T-cell (primary cell): Measurements from ENCODE around the gene MIDN. TPM values are rescaled to one million over a fixed set of nuclear protein-coding genes. Genes with fewer than 3 reads are reported as not detected.
A peak's percentile ranks its signal among the peaks of the same experiment; 100 is the strongest.

Experiments used
- ATAC-seq, 4 experiments: fragments of 200-7000 bp in 3 of 4; fragments of 150-1000 bp in 1 of 4; cut with Tn5 transposase; replicated peaks in 1 of 4; 1 replicate in 3 of 4; 2 replicates in 1 of 4; pipeline ENCODE4 v1.10.0; 2021; ENCODE audit warnings: moderate library complexity in 3 of 4, mild to moderate bottlenecking in 2 of 4, moderate number of reproducible peaks in 1 of 4
- CTCF ChIA-PET, 2 donors: fragments of 300-600 bp; sonication (Branson Sonifier 250); formaldehyde crosslinking; loops; one replicate each; lab custom pipeline; 2022; ENCODE audit warnings: antibody characterized with exemption in 2 of 2; lab: Charles Lee
- POLR2A ChIA-PET, 2 donors: fragments of 300-600 bp; sonication (Branson Sonifier 250); formaldehyde crosslinking; loops; one replicate each; lab custom pipeline; 2022; ENCODE audit warnings: antibody characterized with exemption in 2 of 2; lab: Charles Lee
- DNase-seq, 35 experiments: peaks; one replicate each; pipeline versions ENCODE4 v3.0.0 to v3.0.0-alpha.2; 2013 to 2023
- H3K27ac ChIP-seq: one replicate; pipeline ENCODE4 v1.5.1; 2013; ENCODE audit warnings: low read length
- H3K27me3 ChIP-seq, 2 experiments: replicated peaks in 1 of 2; 1 replicate in 1 of 2; 2 replicates in 1 of 2; pipeline versions ENCODE4 v1.6.1 to v1.7.0; 2013; ENCODE audit warnings: low read length in 1 of 2, mixed read lengths in 1 of 2; ENCODE audit not compliant: control insufficient read depth in 2 of 2, insufficient read depth in 2 of 2; ENCODE audit errors: extremely low read depth in 1 of 2
- H3K36me3 ChIP-seq, 2 donors: 1 replicate in 1 of 2; 2 replicates in 1 of 2; pipeline versions ENCODE4 v1.6.1 to v1.7.0; 2013; ENCODE audit warnings: low read length in 1 of 2; ENCODE audit not compliant: control insufficient read depth in 2 of 2, insufficient read depth in 1 of 2; ENCODE audit errors: extremely low read depth in 1 of 2
- H3K4me1 ChIP-seq, 2 experiments: 1 replicate in 1 of 2; 2 replicates in 1 of 2; pipeline versions ENCODE4 v1.6.1 to v1.7.0; 2013; ENCODE audit warnings: low read length in 2 of 2, mixed read lengths in 1 of 2; ENCODE audit not compliant: insufficient read depth in 2 of 2, control insufficient read depth in 1 of 2; ENCODE audit errors: extremely low read depth in 1 of 2
- H3K4me3 ChIP-seq, 2 donors: 1 replicate in 1 of 2; 2 replicates in 1 of 2; pipeline versions ENCODE4 v1.5.1 to v1.7.0; 2013; ENCODE audit warnings: mild to moderate bottlenecking in 2 of 2, low read length in 1 of 2, moderate library complexity in 1 of 2; ENCODE audit not compliant: control insufficient read depth in 1 of 2; ENCODE audit errors: extremely low read depth in 1 of 2
- H3K9me3 ChIP-seq: 2 replicates; pipeline ENCODE4 v1.7.0; 2013
- H3K27ac Mint-ChIP-seq, 2 donors: one replicate each; pipeline ENCODE4 v1.8.0; 2020 to 2021; ENCODE audit warnings: mild to moderate bottlenecking in 2 of 2, mixed read lengths in 2 of 2
- H3K27me3 Mint-ChIP-seq, 2 donors: one replicate each; pipeline ENCODE4 v1.8.0; 2021 to 2022; ENCODE audit warnings: mixed read lengths in 2 of 2
- H3K36me3 Mint-ChIP-seq: one replicate; pipeline ENCODE4 v1.8.0; 2021; ENCODE audit warnings: mixed read lengths
- H3K4me1 Mint-ChIP-seq, 3 donors: one replicate each; pipeline ENCODE4 v1.8.0; 2020 to 2022; ENCODE audit warnings: mixed read lengths in 3 of 3, mild to moderate bottlenecking in 1 of 3
- H3K4me3 Mint-ChIP-seq, 3 donors: one replicate each; pipeline ENCODE4 v1.8.0; 2020 to 2022; ENCODE audit warnings: mild to moderate bottlenecking in 3 of 3, mixed read lengths in 3 of 3, moderate library complexity in 3 of 3
- H3K9me3 Mint-ChIP-seq, 3 donors: one replicate each; pipeline ENCODE4 v1.8.0; 2020 to 2022; ENCODE audit warnings: mixed read lengths in 3 of 3
- WGBS: methylation state at CpG from one replicate; pipeline ENCODE4 v1.1.5; 2013; ENCODE audit warnings: missing lambda C conversion rate; ENCODE audit not compliant: insufficient coverage; 5-methylcytosine and 5-hydroxymethylcytosine counted together
- total RNA-seq, 35 experiments: library from RNA in 6 of 35; stranded (reverse) in 6 of 35; fragments of 120-200 nt in 1 of 35; gene quantifications; one replicate each; pipeline versions ENCODE4 v1.2.1 to v1.2.4 and lab custom pipeline; 2013 to 2026

MIDN gene
- total RNA-seq, 5 donors from 2014 or later (not counting 1 experiment from before 2014, with no cell fraction given) = 54.0 to 161 (median 66.9) TPM

- Mint-ChIP-seq H3K9me3 (no peaks in the 10 kb centered on the region), H3K27me3 (no peaks in the 10 kb centered on the region), H3K27ac (peak overlapping the region; percentile 73 to 86), H3K4me1 (peaks cover 11 to 15% (median 13%) of the 10 kb centered on the region in 3 donors), H3K4me3 (peak overlapping the region; percentile 73 to 91 (median 82)), H3K36me3 (peaks cover 4% of the 10 kb centered on the region)
- peak; percentile 60 to 68 (median 64) for ATAC-seq
- ChIA-PET CTCF (interaction anchor here in 1 of 2 donors (0.6 kb wide), 1 partner anchor 20 kb away, joined by 3 read pairs; the partner anchor contains the start of gene CIRBP), POLR2A (no interaction called here)
- H3K4me3 ChIP-seq = peak overlapping the region; percentile 61 to 76
- H3K27ac ChIP-seq = peak overlapping the region; percentile 66
- H3K27me3 ChIP-seq = no peaks in the 10 kb centered on the region
- H3K36me3 ChIP-seq = peaks cover 4 to 17% of the 10 kb centered on the region in 2 donors
- DNase-seq = peak; percentile 87 to 98 (median 95)
- H3K9me3 ChIP-seq = no peaks in the 10 kb centered on the region
- WGBS = under 1% methylated on average over 72 of the region's 102 CpGs
- peaks cover 20 to 59% of the 10 kb centered on the region in 2 experiments for H3K4me1 ChIP-seq
Observed at GRCh38 chr19:1249298-1249989, 1.1 kb downstream of the MIDN start.

- Histone ChIP-seq H3K27ac (peak overlapping the region; percentile 35), H3K36me3 (peaks cover 7 to 22% of the 10 kb centered on the region in 2 donors), H3K4me1 (peaks cover 14 to 59% of the 10 kb centered on the region in 2 experiments), H3K4me3 (peak overlapping the region; percentile 61 to 76), H3K9me3 (no peaks in the 10 kb centered on the region), H3K27me3 (no peaks in the 10 kb centered on the region)
- DNase-seq (no peak), ATAC-seq (no peak)
- H3K27ac Mint-ChIP-seq = peak overlapping the region in 1 of 2 donors; percentile 73
- CTCF ChIA-PET = no interaction called here
- H3K9me3 Mint-ChIP-seq = no peaks in the 10 kb centered on the region
- H3K36me3 Mint-ChIP-seq = peaks cover 9% of the 10 kb centered on the region
- no peaks in the 10 kb centered on the region for H3K27me3 Mint-ChIP-seq
- POLR2A ChIA-PET = no interaction called here
- H3K4me1 Mint-ChIP-seq = peaks cover 15 to 17% (median 16%) of the 10 kb centered on the region in 3 donors
- peak overlapping the region; percentile 73 to 91 (median 82) for H3K4me3 Mint-ChIP-seq
- under 1% methylated on average over 67 of the region's 67 CpGs for WGBS
Observed at GRCh38 chr19:1249990-1250436, 1.6 kb downstream of the MIDN start.

- Histone ChIP-seq H3K27me3 (no peaks in the 10 kb centered on the region), H3K9me3 (no peaks in the 10 kb centered on the region), H3K4me1 (peaks cover 16 to 59% of the 10 kb centered on the region in 2 experiments), H3K36me3 (peaks cover 13 to 29% of the 10 kb centered on the region in 2 donors), H3K27ac (peak overlapping the region; percentile 92), H3K4me3 (peak overlapping the region; percentile 76 to 90)
- WGBS = under 1% methylated on average over 80 of the region's 90 CpGs
- Mint-ChIP-seq H3K4me3 (peak overlapping the region; percentile 86 to 91 (median 89)), H3K4me1 (peaks cover 18 to 20% (median 18%) of the 10 kb centered on the region in 3 donors), H3K36me3 (peaks cover 11% of the 10 kb centered on the region), H3K27me3 (no peaks in the 10 kb centered on the region), H3K9me3 (no peaks in the 10 kb centered on the region), H3K27ac (peak overlapping the region; percentile 94 to 96)
- DNase-seq = peak in 33 of 35 experiments; percentile 52 to 83 (median 66)
- peak in 3 of 4 experiments; percentile 3 to 5 (median 4) for ATAC-seq
- POLR2A ChIA-PET = interaction anchor here in 1 of 2 donors (1.3 kb wide), 1 partner anchor 18 kb away, joined by 6 read pairs; the partner anchor contains the start of gene CIRBP
- CTCF ChIA-PET = interaction anchor here in 1 of 2 donors (0.8 kb wide), 1 partner anchor 16 kb away, joined by 3 read pairs; no protein-coding TSS in a partner anchor
Observed at GRCh38 chr19:1250437-1251260, 2.3 kb downstream of the MIDN start.

GRCh38 chr19:1251330-1252220 lies 3.2 kb downstream of the MIDN start:
- H3K4me3 Mint-ChIP-seq = peak overlapping the region; percentile 86 to 91 (median 89)
- POLR2A ChIA-PET = interaction anchor here in 1 of 2 donors (1.3 kb wide), 1 partner anchor 17 kb away, joined by 6 read pairs; the partner anchor contains the start of gene CIRBP
- peaks cover 18 to 23% (median 18%) of the 10 kb centered on the region in 3 donors for H3K4me1 Mint-ChIP-seq
- H3K4me1 ChIP-seq = peaks cover 16 to 64% of the 10 kb centered on the region in 2 experiments
- H3K36me3 Mint-ChIP-seq = peaks cover 11% of the 10 kb centered on the region
- DNase-seq (peak in 29 of 35 experiments; percentile 47 to 77 (median 61)), ATAC-seq (peak in 3 of 4 experiments; percentile 2 to 7 (median 4))
- no peaks in the 10 kb centered on the region for H3K27me3 ChIP-seq
- 0% methylated on average over 15 of the region's 41 CpGs for WGBS
- H3K27me3 Mint-ChIP-seq = no peaks in the 10 kb centered on the region
- H3K9me3 Mint-ChIP-seq = no peaks in the 10 kb centered on the region
- peak overlapping the region; percentile 92 for H3K27ac ChIP-seq
- no peaks in the 10 kb centered on the region for H3K9me3 ChIP-seq
- peak overlapping the region; percentile 76 to 90 for H3K4me3 ChIP-seq
- peak overlapping the region; percentile 94 to 96 for H3K27ac Mint-ChIP-seq
- CTCF ChIA-PET = interaction anchor here in 1 of 2 donors (0.8 kb wide), 1 partner anchor 15 kb away, joined by 3 read pairs; no protein-coding TSS in a partner anchor
- peaks cover 13 to 37% of the 10 kb centered on the region in 2 donors for H3K36me3 ChIP-seq

GRCh38 chr19:1252221-1252820 lies 3.9 kb downstream of the MIDN start:
- Mint-ChIP-seq H3K9me3 (no peaks in the 10 kb centered on the region), H3K4me3 (peak overlapping the region; percentile 86 to 91 (median 89)), H3K27ac (peak overlapping the region; percentile 87 to 94), H3K36me3 (peaks cover 12% of the 10 kb centered on the region), H3K4me1 (peaks cover 19 to 27% (median 20%) of the 10 kb centered on the region in 3 donors), H3K27me3 (no peaks in the 10 kb centered on the region)
- Histone ChIP-seq H3K27me3 (no peaks in the 10 kb centered on the region), H3K9me3 (no peaks in the 10 kb centered on the region), H3K4me1 (peaks cover 16 to 71% of the 10 kb centered on the region in 2 experiments), H3K36me3 (peaks cover 13 to 44% of the 10 kb centered on the region in 2 donors), H3K27ac (peak overlapping the region; percentile 92), H3K4me3 (peak overlapping the region; percentile 64 to 90)
- WGBS = 0% methylated on average over 13 of the region's 30 CpGs
- ATAC-seq = peak in 1 of 4 experiments; percentile 5
- CTCF ChIA-PET = interaction anchor here in 1 of 2 donors (0.7 to 1.4 kb wide), 2 partner anchors 8 to 222 kb away, joined by 3 to 11 read pairs; no protein-coding TSS in a partner anchor
- POLR2A ChIA-PET = interaction anchor here (0.9 to 1.6 kb wide), 4 partner anchors 8 to 17 kb away, joined by 4 to 28 read pairs (median 5); partner anchors contain the start of gene CIRBP (in 2 of the 2)
- peak in 30 of 35 experiments; percentile 49 to 81 (median 62) for DNase-seq
